C4-2B (cell line): ENCODE measurements around the gene PPWD1.

Source experiments
- H3K27ac ChIP-seq: fragments of 450-650 bp; 2 replicates; pipeline ENCODE4 v1.5.1; 2017
- ZFX ChIP-seq: fragments of 450-650 bp; IDR thresholded peaks from 2 replicates; pipeline ENCODE4 v1.6.1; 2017
- TF ChIP-seq, protein P1 (sequence below): fragments of 450-650 bp; conservative IDR thresholded peaks from 2 replicates; pipeline ENCODE4 v1.5.1; 2017; ENCODE audit warnings: mild to moderate bottlenecking

PPWD1 gene

DNA sequence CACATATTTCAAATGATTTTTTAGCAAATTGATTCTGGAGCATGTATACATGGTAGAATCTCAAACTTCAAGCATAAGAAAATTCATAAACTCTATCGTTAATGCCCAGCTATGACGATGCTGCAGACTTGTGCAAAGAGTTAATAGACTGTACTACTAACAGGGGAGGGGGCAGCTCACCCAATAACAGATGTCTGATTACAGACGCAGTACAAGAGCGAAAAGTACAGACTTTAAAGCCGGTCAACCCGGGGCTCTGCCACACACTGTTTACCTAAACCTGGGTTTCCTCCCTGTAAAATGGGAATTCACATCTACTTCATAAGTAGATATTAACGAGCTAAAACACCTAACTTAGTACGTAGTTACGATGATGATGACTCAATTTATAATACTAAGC is 60.4 kb downstream of the PPWD1 start:
- peak overlapping the region; percentile 88 for H3K27ac ChIP-seq
- TF ChIP-seq, protein P1, sequence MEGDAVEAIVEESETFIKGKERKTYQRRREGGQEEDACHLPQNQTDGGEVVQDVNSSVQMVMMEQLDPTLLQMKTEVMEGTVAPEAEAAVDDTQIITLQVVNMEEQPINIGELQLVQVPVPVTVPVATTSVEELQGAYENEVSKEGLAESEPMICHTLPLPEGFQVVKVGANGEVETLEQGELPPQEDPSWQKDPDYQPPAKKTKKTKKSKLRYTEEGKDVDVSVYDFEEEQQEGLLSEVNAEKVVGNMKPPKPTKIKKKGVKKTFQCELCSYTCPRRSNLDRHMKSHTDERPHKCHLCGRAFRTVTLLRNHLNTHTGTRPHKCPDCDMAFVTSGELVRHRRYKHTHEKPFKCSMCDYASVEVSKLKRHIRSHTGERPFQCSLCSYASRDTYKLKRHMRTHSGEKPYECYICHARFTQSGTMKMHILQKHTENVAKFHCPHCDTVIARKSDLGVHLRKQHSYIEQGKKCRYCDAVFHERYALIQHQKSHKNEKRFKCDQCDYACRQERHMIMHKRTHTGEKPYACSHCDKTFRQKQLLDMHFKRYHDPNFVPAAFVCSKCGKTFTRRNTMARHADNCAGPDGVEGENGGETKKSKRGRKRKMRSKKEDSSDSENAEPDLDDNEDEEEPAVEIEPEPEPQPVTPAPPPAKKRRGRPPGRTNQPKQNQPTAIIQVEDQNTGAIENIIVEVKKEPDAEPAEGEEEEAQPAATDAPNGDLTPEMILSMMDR = no peak
- no peak for TF ChIP-seq ZFX

GRCh38 chr5:65624025-65624570 is 61.0 kb downstream of the PPWD1 start, which contains the start of gene TRIM23:
Gene TRIM23 (minus strand): TSS chr5:65624333. CDS start chr5:65624274, 59 bp downstream.
- peak within 1 kb of the TSS; percentile 88 for H3K27ac ChIP-seq
- TF ChIP-seq, protein P1 = no peak
- TF ChIP-seq ZFX = peak; percentile 71; the same call in 1 of the 2 replicates

DNA sequence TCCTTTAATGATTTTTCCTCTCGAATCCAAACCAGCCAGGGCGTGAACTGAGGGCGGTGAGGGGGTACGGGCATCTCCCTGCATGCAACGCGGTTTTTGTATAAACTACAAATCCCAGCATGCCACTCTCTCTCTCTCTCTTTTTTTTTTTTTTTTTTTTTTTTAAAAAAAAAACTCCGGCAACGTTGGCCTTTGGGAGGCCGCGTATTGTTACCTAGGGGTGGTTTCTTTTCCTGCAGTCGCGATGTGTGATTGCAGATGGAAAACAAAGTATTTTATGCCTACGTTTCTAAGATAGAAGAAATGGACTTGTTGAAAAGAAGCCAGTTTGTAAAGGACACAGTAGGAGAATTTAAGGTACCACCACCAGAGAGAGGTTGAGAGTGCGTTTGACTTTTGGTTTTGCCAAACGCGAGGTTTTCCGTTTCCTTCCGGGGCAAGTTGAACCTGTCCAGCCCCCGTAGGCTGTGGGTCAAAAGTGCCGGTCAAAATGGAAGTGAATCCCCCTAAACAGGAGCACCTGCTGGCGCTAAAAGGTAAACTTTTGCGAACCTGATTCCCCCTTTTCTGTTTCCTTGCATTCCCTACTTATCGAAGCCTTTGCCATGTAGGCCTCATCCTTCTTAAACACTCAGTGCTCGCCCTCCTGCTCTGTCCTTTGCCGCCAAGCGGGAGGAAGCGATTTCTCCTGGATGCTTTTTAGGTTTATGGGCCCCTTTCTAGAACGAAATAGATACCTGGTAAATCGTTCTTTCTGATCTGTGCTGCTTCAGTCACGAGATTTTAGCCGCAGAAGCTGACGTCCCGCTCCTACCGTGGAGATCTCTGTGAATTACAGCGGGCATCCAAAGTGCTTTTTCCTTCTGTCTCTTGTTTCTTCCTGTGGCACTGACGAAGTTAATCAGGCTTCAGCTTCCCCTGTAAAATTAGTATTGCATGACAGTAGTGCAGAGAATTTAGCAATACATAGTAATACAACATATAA is 61.8 kb downstream of the PPWD1 start, which contains the start of the genes SHLD3 and TRAPPC13:
SHLD3 (plus strand) TSS at position 457 of the 985 bp plus-strand sequence. CDS start 4,561 bp downstream, outside the sequence.
TRAPPC13 (plus strand) TSS at position 457 of the 985 bp plus-strand sequence; CDS start at position 491, 34 bp downstream.
- peak within 1 kb of the TSS; percentile 88 for H3K27ac ChIP-seq
- peak; percentile 81 for TF ChIP-seq ZFX
- TF ChIP-seq, protein P1 = no peak; the same call in 1 of the 2 replicates

DNA sequence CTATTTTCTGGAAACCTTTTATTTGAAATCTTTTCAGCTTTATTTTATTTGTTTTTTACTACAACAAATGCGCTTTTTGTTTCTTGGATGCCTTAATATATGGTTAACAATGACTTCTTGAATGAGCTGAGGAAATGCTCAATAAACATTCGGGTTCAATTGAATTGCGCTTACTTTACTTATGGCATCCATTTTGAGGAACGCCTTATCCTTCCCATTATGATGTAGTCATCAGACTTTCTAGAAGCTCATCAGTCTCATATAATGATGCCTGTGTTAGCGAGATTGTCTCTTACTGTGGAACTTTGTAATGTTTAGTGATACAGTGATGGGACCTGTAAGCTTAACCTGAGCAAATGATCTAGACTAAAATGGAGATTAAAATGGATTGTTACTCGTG is 62.6 kb downstream of the PPWD1 start:
- no peak overlapping the region for H3K27ac ChIP-seq
- TF ChIP-seq, protein P1 = no peak
- no peak for TF ChIP-seq ZFX

DNA sequence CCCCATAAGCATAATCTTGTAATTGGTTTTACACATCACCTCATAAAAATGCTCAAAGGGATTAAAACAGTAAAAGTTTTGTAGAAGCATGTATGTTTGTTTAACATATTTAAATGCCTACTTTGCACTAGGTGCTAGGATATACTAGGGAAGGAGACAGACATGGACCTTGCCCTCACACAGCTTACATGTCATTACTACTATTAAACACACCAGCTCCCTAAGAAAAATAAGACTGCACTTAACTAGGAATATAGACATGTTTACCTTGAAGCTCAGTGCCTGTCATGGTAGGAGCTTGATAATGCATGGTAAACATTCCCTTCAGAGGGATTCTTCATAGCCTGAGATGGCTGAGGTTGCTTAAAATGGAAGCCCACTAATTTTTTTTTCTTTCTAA is 67.9 kb downstream of the PPWD1 start:
- no peak for TF ChIP-seq ZFX
- TF ChIP-seq, protein P1 = no peak
- H3K27ac ChIP-seq = no peak overlapping the region
